Measurements from ENCODE around the gene KRTAP5-9.

GRCh38 chr11:71548120-71548519, at the start of gene KRTAP5-9:
- no peak for TF ChIP-seq CTCF (IDR thresholded peaks at IDR 0.05)
- no peak for TF ChIP-seq POLR2A (IDR thresholded peaks at IDR 0.05)
